GM20000 (cell line): Measurements from ENCODE around the gene DPP10.

Experiments
- DNase-seq: peaks from one replicate; pipeline ENCODE4 v3.0.0; 2012; ENCODE audit warnings: low spot score
- TF ChIP-seq, protein P1 (sequence below): IDR thresholded peaks from 2 replicates; pipeline ENCODE4 v1.5.1; 2012; ENCODE audit warnings: mild to moderate bottlenecking, control low read depth; ENCODE audit errors: extremely low read depth, missing control alignments

DPP10 gene

DNA sequence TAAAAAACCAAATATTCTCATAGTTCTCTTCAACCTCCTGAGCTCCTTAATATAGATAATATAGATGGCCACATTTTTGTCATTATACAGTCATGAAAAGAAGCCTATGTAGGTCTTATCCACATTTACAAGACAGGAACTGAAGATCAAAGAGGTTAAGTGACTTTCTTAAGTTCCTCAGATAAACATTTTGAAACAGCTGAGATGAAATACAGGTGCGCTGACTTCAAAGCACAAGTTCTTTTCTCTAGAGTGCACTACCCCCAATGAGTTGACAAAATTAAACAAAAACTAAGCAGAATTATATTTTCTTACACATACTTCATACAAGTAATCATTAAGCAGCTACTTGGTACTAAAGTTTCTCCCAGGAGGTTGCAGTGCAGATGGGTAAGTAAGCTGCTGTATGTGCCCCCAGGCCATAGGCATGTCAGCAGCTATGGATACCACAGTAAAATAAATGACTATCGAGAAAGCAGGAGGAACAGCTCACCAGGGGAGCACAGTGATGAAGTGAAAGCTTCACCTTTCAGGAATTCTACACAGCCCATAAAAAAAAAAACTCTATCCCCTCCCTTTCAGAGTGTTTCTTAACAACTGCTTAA lies 199.8 kb downstream of the DPP10 start:
- DNase-seq = no peak
- TF ChIP-seq, protein P1, sequence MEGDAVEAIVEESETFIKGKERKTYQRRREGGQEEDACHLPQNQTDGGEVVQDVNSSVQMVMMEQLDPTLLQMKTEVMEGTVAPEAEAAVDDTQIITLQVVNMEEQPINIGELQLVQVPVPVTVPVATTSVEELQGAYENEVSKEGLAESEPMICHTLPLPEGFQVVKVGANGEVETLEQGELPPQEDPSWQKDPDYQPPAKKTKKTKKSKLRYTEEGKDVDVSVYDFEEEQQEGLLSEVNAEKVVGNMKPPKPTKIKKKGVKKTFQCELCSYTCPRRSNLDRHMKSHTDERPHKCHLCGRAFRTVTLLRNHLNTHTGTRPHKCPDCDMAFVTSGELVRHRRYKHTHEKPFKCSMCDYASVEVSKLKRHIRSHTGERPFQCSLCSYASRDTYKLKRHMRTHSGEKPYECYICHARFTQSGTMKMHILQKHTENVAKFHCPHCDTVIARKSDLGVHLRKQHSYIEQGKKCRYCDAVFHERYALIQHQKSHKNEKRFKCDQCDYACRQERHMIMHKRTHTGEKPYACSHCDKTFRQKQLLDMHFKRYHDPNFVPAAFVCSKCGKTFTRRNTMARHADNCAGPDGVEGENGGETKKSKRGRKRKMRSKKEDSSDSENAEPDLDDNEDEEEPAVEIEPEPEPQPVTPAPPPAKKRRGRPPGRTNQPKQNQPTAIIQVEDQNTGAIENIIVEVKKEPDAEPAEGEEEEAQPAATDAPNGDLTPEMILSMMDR = no peak

DNA sequence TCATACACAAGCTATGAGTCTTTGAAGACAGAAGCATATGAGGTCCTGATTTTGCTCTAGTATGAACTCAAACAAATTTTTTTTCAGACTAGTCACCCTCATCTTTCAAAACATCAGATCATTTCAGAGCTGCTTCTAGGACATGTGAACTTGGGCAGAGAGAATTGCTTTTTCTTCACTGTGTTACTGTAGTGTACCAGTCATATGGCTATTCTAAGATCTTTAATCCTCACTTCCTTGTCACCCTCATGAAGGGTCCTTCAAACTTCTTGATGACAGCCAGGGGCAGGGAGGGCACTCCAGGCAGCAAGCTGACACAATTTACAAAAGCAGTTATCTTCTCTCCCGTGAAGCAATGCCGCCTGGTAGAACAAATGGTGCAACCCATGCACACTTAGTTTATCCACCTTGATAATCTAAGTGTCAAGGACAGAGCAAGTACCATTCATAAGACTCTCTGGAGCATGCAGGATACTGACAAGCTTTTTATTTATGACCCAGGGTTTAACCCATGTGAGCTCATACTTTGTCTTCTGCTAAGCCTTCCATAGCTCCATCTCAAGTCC lies 200.6 kb downstream of the DPP10 start:
- TF ChIP-seq, protein P1 = no peak
- no peak for DNase-seq

DNA sequence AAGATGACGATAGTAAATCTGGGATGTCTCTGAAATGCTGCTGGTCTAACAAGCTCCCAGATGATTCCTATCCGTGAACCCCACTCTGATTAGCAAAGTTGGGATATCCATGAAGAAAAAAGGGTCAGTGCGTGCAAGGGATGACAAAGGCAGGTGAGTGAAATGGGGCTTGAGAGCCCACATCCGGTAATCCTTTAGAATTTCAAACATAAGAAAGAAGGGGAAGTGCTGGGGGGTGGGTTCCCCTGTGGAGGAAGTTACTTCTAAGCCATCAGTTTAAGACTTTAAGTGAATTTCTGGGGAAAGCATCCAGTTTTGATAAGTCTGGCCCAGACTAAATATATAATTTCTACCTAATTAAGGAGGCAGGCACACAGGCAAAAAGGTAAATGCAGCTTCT lies 209.5 kb downstream of the DPP10 start:
- TF ChIP-seq, protein P1 = no peak
- no peak for DNase-seq

DNA sequence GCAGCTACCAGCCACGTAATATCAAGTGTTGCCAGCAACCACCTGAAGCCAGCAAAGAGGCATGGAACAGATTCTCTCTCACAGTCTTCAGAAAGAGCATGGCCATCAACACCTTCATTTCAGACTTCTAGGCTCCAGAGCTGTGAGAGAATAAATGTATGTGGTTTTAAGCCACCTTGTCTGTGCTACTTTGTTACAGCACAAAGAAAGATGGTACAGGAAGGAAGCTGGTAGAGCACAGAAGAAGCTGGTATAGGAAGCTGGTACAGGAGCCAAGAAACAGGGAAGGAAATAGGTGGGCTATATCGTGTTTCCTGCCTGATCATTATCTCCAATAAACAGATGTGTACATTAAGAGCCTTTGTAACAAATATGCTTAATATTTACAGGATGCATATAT lies 217.4 kb downstream of the DPP10 start:
- TF ChIP-seq, protein P1 = no peak
- no peak for DNase-seq

DNA sequence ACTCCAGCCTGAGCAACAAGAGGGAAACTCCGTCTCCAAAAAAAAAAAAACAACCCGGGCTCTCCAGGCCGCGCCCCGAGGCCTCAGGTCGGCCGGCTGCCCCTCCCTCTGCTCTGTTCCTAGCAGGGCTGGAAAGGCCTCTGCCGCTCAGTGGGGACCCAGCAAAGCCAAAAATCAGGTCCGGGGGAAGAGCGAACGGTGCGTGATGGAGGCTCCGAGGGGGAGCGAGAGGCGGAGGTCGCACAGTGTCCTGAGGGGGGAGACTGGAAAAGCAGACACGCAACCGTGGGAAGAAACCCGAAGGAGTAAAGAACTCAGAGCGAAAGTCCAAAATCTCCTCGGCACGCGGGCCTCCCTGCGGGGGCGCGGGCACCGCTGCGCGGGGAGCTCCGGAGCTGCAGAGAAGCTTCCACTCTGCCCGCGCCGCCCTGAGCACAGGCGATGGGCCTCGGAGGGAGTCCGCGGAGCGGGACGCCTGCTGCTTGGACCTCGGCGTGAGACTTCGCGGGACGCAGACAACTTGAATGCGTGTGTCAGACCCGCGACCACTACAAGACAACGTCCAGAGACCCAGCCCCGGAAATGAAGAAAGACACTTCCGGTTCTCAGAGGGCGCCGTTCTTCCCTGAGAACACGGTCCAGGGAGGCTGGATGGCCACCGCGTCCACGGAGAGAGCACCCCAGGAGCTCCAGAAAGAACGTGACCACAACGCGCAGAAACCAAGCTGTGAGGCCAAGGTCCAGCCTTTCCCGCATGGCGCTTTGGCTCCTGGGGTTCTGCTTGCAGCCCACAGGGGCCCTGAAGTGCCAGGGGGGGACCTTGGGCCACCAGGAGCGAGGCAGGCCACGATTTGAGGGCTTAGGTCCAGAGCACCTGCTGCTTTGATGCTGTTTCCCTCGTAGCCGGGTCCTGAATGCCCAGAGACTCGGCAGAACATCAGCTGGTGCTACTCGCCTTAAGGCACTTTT lies 219.8 kb downstream of the DPP10 start:
- no peak for DNase-seq
- TF ChIP-seq, protein P1 = no peak

DNA sequence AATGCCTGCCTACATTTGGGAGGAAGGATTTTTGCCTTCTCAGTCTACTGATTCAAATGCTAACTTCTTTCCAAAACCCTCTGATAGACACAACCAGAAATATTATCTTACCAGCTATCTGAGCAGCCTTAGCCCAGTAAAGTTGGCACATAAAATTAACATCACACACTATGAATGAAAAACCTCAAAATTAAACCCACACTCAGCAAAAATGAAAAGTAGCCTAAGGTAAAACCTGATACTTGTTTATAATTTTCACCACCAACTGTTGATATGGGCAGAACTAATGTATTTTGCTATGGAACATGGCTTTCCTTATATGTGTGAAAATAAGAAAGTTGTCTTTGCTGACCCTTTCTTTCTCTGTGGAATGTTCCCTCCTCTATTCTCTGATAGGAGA lies 226.0 kb downstream of the DPP10 start:
- no peak for DNase-seq
- TF ChIP-seq, protein P1 = no peak

DNA sequence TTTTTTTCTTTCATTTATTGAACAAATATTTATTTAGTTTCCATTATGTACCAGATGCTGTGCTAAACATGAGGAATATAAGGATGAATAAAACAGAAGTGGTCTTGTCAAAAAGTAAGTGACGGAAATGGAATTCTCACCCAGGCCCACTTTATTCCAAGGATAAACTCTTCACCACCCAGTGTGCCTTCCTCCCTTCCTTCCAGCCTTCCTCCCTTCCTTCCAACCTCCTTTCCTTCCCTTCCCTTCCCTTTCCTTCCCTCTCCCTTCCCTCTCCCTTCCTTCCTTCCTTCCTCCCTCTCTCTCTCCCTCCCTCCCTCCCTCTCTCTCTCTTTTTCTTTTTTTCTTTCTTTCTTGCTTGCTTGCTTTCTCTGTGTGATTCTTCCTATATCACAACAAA lies 240.8 kb downstream of the DPP10 start:
- TF ChIP-seq, protein P1 = no peak
- DNase-seq = no peak
